NCI-H82 (cell line): ENCODE results near the gene OR2A1.
"Not testable (repeated sequence)": the region's sequence is repeated elsewhere in the genome, so short reads cannot be mapped to it uniquely, and the experiment has no call there.

ENCODE experiments used
- DNase-seq: peaks from one replicate; lab custom pipeline; 2025; lab: John Stamatoyannopoulos, UW

The OR2A1 gene

GRCh38 chr7:144311872-144312469, at the start of gene OR2A1:
OR2A1 (plus strand) TSS chr7:144312419; CDS start chr7:144318125, 5,706 bp downstream.
- DNase-seq: not testable (repeated sequence)

GRCh38 chr7:144264692-144265091, 47.5 kb upstream of the OR2A1 start, which contains the start of gene OR2A7:
OR2A7 (minus strand) TSS chr7:144264792; CDS start chr7:144259628, 5,164 bp downstream.
- DNase-seq: not testable (repeated sequence)

- not testable (repeated sequence) for DNase-seq
Observed at GRCh38 chr7:144269188-144269587, 43.0 kb upstream of the OR2A1 start, which contains the start of gene CTAGE8. CTAGE8 (minus strand) TSS chr7:144269288; CDS start chr7:144269250, 38 bp downstream.

GRCh38 chr7:144275281-144275680, 36.9 kb upstream of the OR2A1 start:
- not testable (repeated sequence) for DNase-seq

- DNase-seq: not testable (repeated sequence)
Observed at GRCh38 chr7:144280010-144280409, 32.2 kb upstream of the OR2A1 start.

- not testable (repeated sequence) for DNase-seq
Observed at GRCh38 chr7:144281981-144282380, 30.2 kb upstream of the OR2A1 start.

GRCh38 chr7:144282490-144282889, 29.7 kb upstream of the OR2A1 start:
- DNase-seq: not testable (repeated sequence)

GRCh38 chr7:144283716-144284115, 28.5 kb upstream of the OR2A1 start:
- not testable (repeated sequence) for DNase-seq

- not testable (repeated sequence) for DNase-seq
Observed at GRCh38 chr7:144287171-144287784, 24.9 kb upstream of the OR2A1 start.

GRCh38 chr7:144291607-144292006, 20.6 kb upstream of the OR2A1 start:
- not testable (repeated sequence) for DNase-seq

GRCh38 chr7:144292384-144293161, 19.6 kb upstream of the OR2A1 start:
- DNase-seq: not testable (repeated sequence)

GRCh38 chr7:144293794-144294499, 18.3 kb upstream of the OR2A1 start:
- not testable (repeated sequence) for DNase-seq

GRCh38 chr7:144302578-144303303, 9.5 kb upstream of the OR2A1 start:
- DNase-seq: not testable (repeated sequence)

GRCh38 chr7:144303607-144304006, 8.6 kb upstream of the OR2A1 start:
- not testable (repeated sequence) for DNase-seq

- DNase-seq: not testable (repeated sequence)
Observed at GRCh38 chr7:144305156-144305555, 7.1 kb upstream of the OR2A1 start.

- DNase-seq: not testable (repeated sequence)
Observed at GRCh38 chr7:144309702-144310101, 2.5 kb upstream of the OR2A1 start.

- DNase-seq: not testable (repeated sequence)
Observed at GRCh38 chr7:144311218-144311617, 1.0 kb upstream of the OR2A1 start.

GRCh38 chr7:144317537-144317936, 5.3 kb downstream of the OR2A1 start:
- DNase-seq: not testable (repeated sequence)

GRCh38 chr7:144319547-144319946, 7.3 kb downstream of the OR2A1 start:
- DNase-seq: not testable (repeated sequence)

- DNase-seq: not testable (repeated sequence)
Observed at GRCh38 chr7:144321677-144322206, 9.5 kb downstream of the OR2A1 start.

- DNase-seq: not testable (repeated sequence)
Observed at GRCh38 chr7:144323359-144323758, 11.1 kb downstream of the OR2A1 start.
